Stimulated activated CD4-positive, alpha-beta T cell treated with anti-CD3 and anti-CD28 coated beads, Interleukin-2, amount 100 ng/mL, for 24 hours (primary cell): ENCODE data around the gene IPO4.

Source experiments
- DNase-seq, 2 donors: peaks; one replicate each; pipeline ENCODE4 v3.0.0-alpha.2; 2020

Gene IPO4

DNA sequence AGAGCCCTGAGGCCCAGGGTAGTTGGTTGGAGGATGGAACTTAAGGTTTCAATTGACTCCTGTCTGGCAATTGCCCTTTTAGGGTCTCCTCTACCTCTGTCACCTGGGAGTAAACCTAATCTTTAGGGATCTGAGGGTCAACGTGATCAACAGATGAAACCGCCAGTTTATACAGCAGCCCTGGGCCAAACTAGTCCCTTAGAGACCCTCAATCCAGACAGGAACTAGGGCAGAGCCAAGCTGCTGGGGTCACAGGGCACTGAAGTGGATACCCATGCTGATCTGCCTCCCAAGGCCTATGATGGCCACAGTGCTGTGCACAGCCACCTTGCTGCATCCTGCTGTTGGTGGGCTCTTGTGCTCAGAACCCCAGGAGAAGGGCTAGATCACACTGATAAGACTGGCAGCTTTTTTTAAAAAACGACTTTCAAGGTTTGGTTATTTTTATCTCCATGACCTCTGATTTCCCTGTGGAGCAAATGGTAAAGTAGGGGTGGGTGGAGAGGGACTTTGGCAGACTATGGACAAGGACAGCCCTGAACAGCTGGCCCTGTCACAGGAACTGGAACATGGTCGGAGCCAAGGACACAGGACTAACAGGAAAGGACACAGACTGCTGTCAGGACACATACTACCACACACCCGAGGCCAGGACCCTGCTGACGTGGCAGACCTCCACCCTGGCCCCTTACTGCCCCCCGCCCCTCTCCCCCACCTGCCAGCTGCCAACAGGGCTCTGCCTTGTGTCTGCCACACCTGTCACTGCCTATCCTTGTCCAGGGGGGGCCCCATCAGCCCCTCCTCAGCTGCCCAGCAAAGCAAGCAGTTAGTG is 57.7 kb downstream of the IPO4 start:
- no peak for DNase-seq

DNA sequence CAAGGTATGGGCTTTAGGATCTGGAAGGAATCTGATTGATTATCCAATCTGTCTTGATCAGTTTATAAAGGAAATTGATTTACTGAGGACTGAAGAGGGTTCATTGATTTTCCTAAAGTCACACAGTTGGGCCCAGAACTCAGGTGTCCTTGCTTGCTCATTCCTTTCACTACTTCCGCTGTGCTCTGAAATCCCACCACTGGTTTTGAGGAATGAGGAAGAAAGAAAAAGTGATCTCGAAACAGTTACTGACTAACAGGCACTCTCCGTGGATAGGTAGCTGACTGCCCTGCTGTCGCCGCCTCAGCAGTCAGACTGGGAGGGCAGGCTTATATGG is 58.3 kb downstream of the IPO4 start, which contains the start of gene FITM1:
Gene FITM1, plus strand, starts transcription at position 280 of the 337 bp plus-strand sequence. CDS start 905 bp downstream, outside the sequence.
- no peak for DNase-seq
